Activated naive CD4-positive, alpha-beta T cell treated with anti-CD3 and anti-CD28 coated beads, Interleukin-2, amount 10 ng/mL, durations not matched to agents 7 days and 5 days (primary cell): Measurements from ENCODE around the gene RPS6KB2.
"Not testable (repeated sequence)": the region's sequence is repeated elsewhere in the genome, so short reads cannot be mapped to it uniquely, and the experiment has no call there.

ENCODE experiments used
- CTCF ChIA-PET: fragments of 350-600 bp; sonication (Branson Sonifier 250); formaldehyde crosslinking; loops from one replicate; lab custom pipeline; 2021; ENCODE audit warnings: antibody characterized with exemption; lab: Charles Lee
- DNase-seq: peaks from one replicate; pipeline ENCODE4 v3.0.0-alpha.2; 2020
- H3K27ac Mint-ChIP-seq: one replicate; pipeline ENCODE4 v1.8.0; 2021; ENCODE audit warnings: mild to moderate bottlenecking, moderate library complexity, mixed read lengths
- H3K27me3 Mint-ChIP-seq: one replicate; pipeline ENCODE4 v1.8.0; 2021; ENCODE audit warnings: mild to moderate bottlenecking, mixed read lengths
- H3K36me3 Mint-ChIP-seq: one replicate; pipeline ENCODE4 v1.8.0; 2021; ENCODE audit warnings: mixed read lengths
- H3K4me1 Mint-ChIP-seq: one replicate; pipeline ENCODE4 v1.8.0; 2021; ENCODE audit warnings: mixed read lengths
- H3K4me3 Mint-ChIP-seq: one replicate; pipeline ENCODE4 v1.8.0; 2021; ENCODE audit warnings: mild to moderate bottlenecking, moderate library complexity, mixed read lengths
- H3K9me3 Mint-ChIP-seq: one replicate; pipeline ENCODE4 v1.8.0; 2021; ENCODE audit warnings: mixed read lengths

RPS6KB2 gene

GRCh38 chr11:67420147-67420645, 8.1 kb upstream of the RPS6KB2 start:
- Mint-ChIP-seq H3K27ac (peak overlapping the region; percentile 56), H3K27me3 (peaks cover 36% of the 10 kb centered on the region), H3K36me3 (no peaks in the 10 kb centered on the region), H3K4me3 (peak overlapping the region; percentile 76), H3K9me3 (no peaks in the 10 kb centered on the region), H3K4me1 (peaks cover 65% of the 10 kb centered on the region)
- CTCF ChIA-PET, result interaction anchor here (1.6 to 2.4 kb wide), 2 partner anchors 18 to 19 kb away, joined by 6 to 9 read pairs; partner anchors contain the start of genes PPP1CA and PTPRCAP
- DNase-seq, result no peak

GRCh38 chr11:67420646-67421429, 7.5 kb upstream of the RPS6KB2 start:
- Mint-ChIP-seq H3K4me1 (peaks cover 67% of the 10 kb centered on the region), H3K27me3 (peaks cover 34% of the 10 kb centered on the region), H3K27ac (peak overlapping the region; percentile 77), H3K9me3 (no peaks in the 10 kb centered on the region), H3K4me3 (peak overlapping the region; percentile 76), H3K36me3 (no peaks in the 10 kb centered on the region)
- CTCF ChIA-PET, result interaction anchor here (1.6 to 2.4 kb wide), 2 partner anchors 17 to 19 kb away, joined by 6 to 9 read pairs; partner anchors contain the start of genes PPP1CA and PTPRCAP
- peak; percentile 98 for DNase-seq

GRCh38 chr11:67421430-67422031, 6.8 kb upstream of the RPS6KB2 start:
- no peak for DNase-seq
- Mint-ChIP-seq H3K27me3 (peaks cover 27% of the 10 kb centered on the region), H3K36me3 (no peaks in the 10 kb centered on the region), H3K9me3 (no peaks in the 10 kb centered on the region), H3K27ac (peak overlapping the region; percentile 77), H3K4me1 (peaks cover 64% of the 10 kb centered on the region), H3K4me3 (peak overlapping the region; percentile 62)
- CTCF ChIA-PET, result interaction anchor here (2.4 kb wide), 1 partner anchor 20 kb away, joined by 9 read pairs; the partner anchor contains the start of gene PPP1CA

GRCh38 chr11:67422891-67423290, 5.4 kb upstream of the RPS6KB2 start:
- Mint-ChIP-seq H3K4me3 (no peak overlapping the region), H3K27ac (no peak overlapping the region), H3K4me1 (peaks cover 65% of the 10 kb centered on the region), H3K9me3 (no peaks in the 10 kb centered on the region), H3K27me3 (peaks cover 23% of the 10 kb centered on the region), H3K36me3 (no peaks in the 10 kb centered on the region)
- CTCF ChIA-PET, result interaction anchor here (0.6 kb wide), 1 partner anchor 781 kb away, joined by 3 read pairs; no protein-coding TSS in a partner anchor
- DNase-seq, result no peak

GRCh38 chr11:67423466-67423865, 4.8 kb upstream of the RPS6KB2 start:
- CTCF ChIA-PET, result interaction anchor here (0.6 kb wide), 1 partner anchor 781 kb away, joined by 3 read pairs; no protein-coding TSS in a partner anchor
- H3K27ac Mint-ChIP-seq, result no peak overlapping the region
- no peak overlapping the region for H3K4me3 Mint-ChIP-seq
- no peak for DNase-seq
- peaks cover 21% of the 10 kb centered on the region for H3K27me3 Mint-ChIP-seq
- H3K4me1 Mint-ChIP-seq, result peaks cover 63% of the 10 kb centered on the region
- no peaks in the 10 kb centered on the region for H3K36me3 Mint-ChIP-seq
- H3K9me3 Mint-ChIP-seq, result no peaks in the 10 kb centered on the region

- Mint-ChIP-seq H3K36me3 (peaks cover 2% of the 10 kb centered on the region), H3K27ac (no peak overlapping the region), H3K4me1 (peaks cover 60% of the 10 kb centered on the region), H3K9me3 (no peaks in the 10 kb centered on the region), H3K27me3 (peaks cover 18% of the 10 kb centered on the region), H3K4me3 (no peak overlapping the region)
- CTCF ChIA-PET, result no interaction called here
- no peak for DNase-seq
Observed at GRCh38 chr11:67423891-67424613, 4.2 kb upstream of the RPS6KB2 start.

GRCh38 chr11:67427364-67427859, 882 bp upstream of the RPS6KB2 start:
- CTCF ChIA-PET, H3K9me3 Mint-ChIP-seq, DNase-seq, H3K27me3 Mint-ChIP-seq: not testable (repeated sequence)
- Mint-ChIP-seq H3K4me3 (peak overlapping the region; percentile 98), H3K27ac (peak overlapping the region; percentile 95), H3K36me3 (peaks cover 10% of the 10 kb centered on the region), H3K4me1 (peaks cover 62% of the 10 kb centered on the region)

- DNase-seq, result no peak
- Mint-ChIP-seq H3K27ac (peak overlapping the region; percentile 95), H3K4me1 (peaks cover 70% of the 10 kb centered on the region), H3K27me3 (peaks cover 6% of the 10 kb centered on the region), H3K9me3 (no peaks in the 10 kb centered on the region), H3K36me3 (peaks cover 14% of the 10 kb centered on the region), H3K4me3 (peak overlapping the region; percentile 98)
- CTCF ChIA-PET, result interaction anchor here (0.9 to 1.3 kb wide), 2 partner anchors 8 to 9 kb away, joined by 4 to 5 read pairs; partner anchors contain the start of gene PTPRCAP
Observed at GRCh38 chr11:67429038-67429668, 859 bp downstream of the RPS6KB2 start.

- peaks cover 16% of the 10 kb centered on the region for H3K36me3 Mint-ChIP-seq
- no peak for DNase-seq
- no peaks in the 10 kb centered on the region for H3K9me3 Mint-ChIP-seq
- peak overlapping the region; percentile 95 for H3K27ac Mint-ChIP-seq
- CTCF ChIA-PET, result no interaction called here
- peaks cover 6% of the 10 kb centered on the region for H3K27me3 Mint-ChIP-seq
- H3K4me3 Mint-ChIP-seq, result peak overlapping the region; percentile 98
- H3K4me1 Mint-ChIP-seq, result peaks cover 72% of the 10 kb centered on the region
Observed at GRCh38 chr11:67429722-67430121, 1.4 kb downstream of the RPS6KB2 start.

GRCh38 chr11:67431346-67432249, 3.3 kb downstream of the RPS6KB2 start:
- Mint-ChIP-seq H3K9me3 (no peaks in the 10 kb centered on the region), H3K36me3 (peaks cover 28% of the 10 kb centered on the region), H3K27ac (peak overlapping the region; percentile 75), H3K4me1 (peaks cover 71% of the 10 kb centered on the region), H3K27me3 (peaks cover 6% of the 10 kb centered on the region), H3K4me3 (peak overlapping the region; percentile 14)
- no peak for DNase-seq
- CTCF ChIA-PET, result interaction anchor here (1.7 kb wide), 1 partner anchor 30 kb away, joined by 5 read pairs; the partner anchor contains the start of gene PPP1CA

GRCh38 chr11:67432655-67433349, 4.5 kb downstream of the RPS6KB2 start:
- peak overlapping the region; percentile 76 for H3K27ac Mint-ChIP-seq
- H3K9me3 Mint-ChIP-seq, result no peaks in the 10 kb centered on the region
- H3K27me3 Mint-ChIP-seq, result peaks cover 10% of the 10 kb centered on the region
- CTCF ChIA-PET, result interaction anchor here (1.7 kb wide), 1 partner anchor 31 kb away, joined by 5 read pairs; the partner anchor contains the start of gene PPP1CA
- peaks cover 61% of the 10 kb centered on the region for H3K4me1 Mint-ChIP-seq
- DNase-seq, result no peak
- H3K36me3 Mint-ChIP-seq, result peaks cover 37% of the 10 kb centered on the region
- H3K4me3 Mint-ChIP-seq, result no peak overlapping the region
